GM15510 (cell line): ENCODE measurements around the gene UGGT1.

Source experiments
- POLR2A ChIP-seq: IDR thresholded peaks from 3 replicates; pipeline ENCODE4 v1.6.1; 2011; ENCODE audit warnings: borderline replicate concordance; ENCODE audit not compliant: insufficient read length; ENCODE audit errors: extremely low read depth

Gene UGGT1

GRCh38 chr2:128217671-128218070 is 126.7 kb downstream of the UGGT1 start:
- TF ChIP-seq POLR2A: no peak

- TF ChIP-seq POLR2A: no peak
Observed at GRCh38 chr2:128219891-128220290, 128.9 kb downstream of the UGGT1 start.

GRCh38 chr2:128227862-128228261 is 136.9 kb downstream of the UGGT1 start:
- TF ChIP-seq POLR2A: no peak

- TF ChIP-seq POLR2A: no peak
Observed at GRCh38 chr2:128228894-128229293, 137.9 kb downstream of the UGGT1 start.

- no peak for TF ChIP-seq POLR2A
Observed at GRCh38 chr2:128232965-128233789, 142.2 kb downstream of the UGGT1 start.

- no peak for TF ChIP-seq POLR2A
Observed at GRCh38 chr2:128233790-128234395, 142.9 kb downstream of the UGGT1 start.

- TF ChIP-seq POLR2A: no peak
Observed at GRCh38 chr2:128234613-128235012, 143.6 kb downstream of the UGGT1 start.

- TF ChIP-seq POLR2A: no peak
Observed at GRCh38 chr2:128235581-128235980, 144.6 kb downstream of the UGGT1 start.

- no peak for TF ChIP-seq POLR2A
Observed at GRCh38 chr2:128236491-128237035, 145.6 kb downstream of the UGGT1 start.

GRCh38 chr2:128237081-128237534 is 146.1 kb downstream of the UGGT1 start:
- no peak for TF ChIP-seq POLR2A

- no peak for TF ChIP-seq POLR2A
Observed at GRCh38 chr2:128237911-128238697, 147.1 kb downstream of the UGGT1 start.

GRCh38 chr2:128241896-128242295 is 150.9 kb downstream of the UGGT1 start:
- no peak for TF ChIP-seq POLR2A
